GM19372 (cell line): ENCODE measurements around the gene DHX35.
"Not testable (repeated sequence)": the region's sequence is repeated elsewhere in the genome, so short reads cannot be mapped to it uniquely, and the experiment has no call there.

ENCODE experiments used
- ATAC-seq: cut with Tn5 transposase; IDR thresholded peaks from one replicate; pipeline ENCODE4 v1.9.1; 2021; ENCODE audit warnings: mild to moderate bottlenecking, low read depth, moderate library complexity; ENCODE audit not compliant: unreplicated experiment

The DHX35 gene

DNA sequence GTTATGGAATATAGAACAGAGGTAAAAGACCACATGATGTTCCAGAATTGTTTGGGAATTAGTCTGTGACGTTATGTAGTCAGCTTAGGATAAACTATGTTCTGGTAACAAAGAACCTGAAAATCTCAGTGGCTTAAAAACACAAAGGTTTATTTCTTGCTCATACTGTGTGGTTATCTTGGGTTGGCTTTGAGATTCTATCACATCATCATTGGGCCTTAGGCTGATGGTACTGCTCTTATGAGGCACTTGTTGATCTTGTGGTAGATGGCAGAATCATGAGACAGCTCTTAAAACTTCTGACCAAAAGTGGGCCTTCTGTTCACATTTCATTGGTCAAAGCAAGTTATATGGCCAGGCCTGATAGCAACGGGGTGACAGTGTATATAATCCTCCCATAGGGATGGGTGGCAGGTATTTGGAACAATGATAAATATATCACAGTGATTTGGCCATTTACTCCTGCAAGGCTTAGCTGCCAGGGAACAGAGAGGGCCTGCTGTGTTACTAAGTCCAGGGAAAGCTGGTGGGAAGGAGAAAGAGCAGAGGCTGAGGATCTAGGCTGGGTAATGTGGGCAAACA, 13.5 kb downstream of the DHX35 start:
- ATAC-seq = no peak

DNA sequence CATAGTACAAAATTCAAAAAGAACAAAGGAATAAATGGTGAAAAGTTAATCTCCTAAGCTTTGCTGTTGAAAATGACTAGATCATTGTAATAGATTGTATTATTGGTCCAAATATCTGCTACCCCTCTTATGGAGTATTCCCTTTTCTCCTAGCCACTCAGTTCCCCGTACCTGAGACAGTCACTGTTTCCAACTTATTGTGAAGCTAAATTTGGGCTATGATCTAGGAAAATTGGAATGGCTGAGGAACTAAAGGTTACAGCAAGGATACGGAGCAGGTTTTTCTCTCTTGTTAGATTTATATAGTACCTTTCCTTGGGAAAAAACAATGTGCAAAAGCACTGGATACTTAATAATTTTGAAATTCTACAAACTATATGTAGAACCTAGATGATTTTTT, 17.3 kb downstream of the DHX35 start:
- no peak for ATAC-seq

DNA sequence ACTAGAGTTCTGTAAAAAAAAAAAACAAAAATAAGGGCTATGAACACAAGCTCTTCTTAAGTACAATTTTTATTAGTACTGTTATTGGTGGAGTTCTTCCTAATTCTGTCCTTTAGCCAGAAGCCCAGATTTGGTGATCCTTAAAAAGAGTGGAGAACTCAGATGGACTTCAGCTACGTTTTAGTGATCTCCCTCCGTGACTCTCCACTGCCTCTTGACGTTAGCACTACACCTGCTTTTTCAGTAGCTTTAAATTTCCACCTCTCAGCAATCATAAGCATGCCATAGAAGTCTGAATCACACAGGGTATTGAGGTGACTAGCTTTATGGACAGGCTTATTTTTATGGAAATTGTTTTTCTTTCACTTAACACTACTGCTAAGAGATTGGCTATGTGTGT, 17.7 kb downstream of the DHX35 start:
- no peak for ATAC-seq

DNA sequence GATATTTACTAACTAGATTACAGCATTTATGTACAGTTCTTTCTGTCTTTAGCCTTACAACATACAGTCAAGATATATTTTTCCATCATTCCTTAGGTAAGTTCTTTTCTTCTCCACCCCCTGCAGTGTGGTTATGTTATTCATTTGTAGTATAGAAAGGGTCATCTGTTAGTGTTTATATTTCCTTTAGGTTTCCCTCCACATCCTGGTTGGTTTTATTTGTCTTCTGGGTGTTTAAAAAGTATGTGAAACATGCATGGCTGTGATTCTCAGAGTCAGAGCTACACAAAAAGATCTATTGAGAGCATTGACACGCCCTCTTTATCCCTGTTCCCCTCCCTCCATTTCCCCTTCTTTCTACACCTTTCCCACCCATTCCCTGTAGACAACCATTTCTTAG, 20.1 kb downstream of the DHX35 start:
- no peak for ATAC-seq

DNA sequence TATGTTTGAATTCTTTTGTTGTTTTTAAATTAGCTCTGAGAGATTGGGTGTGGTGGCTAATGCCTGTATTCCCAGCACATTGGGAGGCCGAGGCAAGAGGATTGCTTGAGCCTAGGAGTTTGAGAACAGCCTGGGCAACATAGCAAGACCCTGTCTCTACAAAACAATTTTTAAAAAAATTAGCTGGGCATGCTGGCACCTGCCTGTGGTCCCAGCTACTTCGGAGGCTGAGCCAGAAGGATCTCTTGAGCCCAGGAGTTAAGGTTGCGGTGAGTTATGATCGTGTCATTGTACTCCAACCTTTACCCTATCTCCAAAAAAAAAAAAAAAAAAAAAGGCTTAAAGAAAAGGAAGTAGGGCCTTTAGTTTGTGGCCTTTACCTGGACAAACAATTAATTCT, 22.9 kb downstream of the DHX35 start:
- no peak for ATAC-seq

DNA sequence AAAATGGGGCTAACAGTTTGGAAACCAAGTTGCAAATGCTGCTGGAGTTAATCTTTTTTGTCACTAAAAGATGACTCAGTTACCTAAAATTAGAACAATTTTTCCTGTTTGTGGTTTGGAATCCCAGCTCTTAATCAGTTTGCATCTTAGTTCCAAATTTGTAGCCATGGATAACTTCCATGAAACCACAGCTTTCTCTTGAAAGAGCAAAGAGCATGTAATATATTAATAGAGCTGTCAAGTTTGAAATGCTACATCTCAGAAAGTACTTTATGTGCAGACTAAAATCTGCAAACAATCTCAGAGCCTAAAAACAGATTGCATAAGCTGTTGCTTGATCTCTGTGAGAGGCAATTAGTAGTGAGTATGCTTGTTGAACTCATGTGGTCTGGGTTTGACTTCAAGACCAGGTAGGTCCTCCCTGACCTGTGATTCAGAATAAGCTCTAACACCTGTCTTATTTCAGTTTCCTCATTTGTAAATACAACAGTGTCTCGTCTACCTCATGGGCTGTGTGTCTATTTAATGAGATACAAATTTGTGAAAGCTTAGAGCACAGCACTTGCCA, 23.5 kb downstream of the DHX35 start:
- ATAC-seq = no peak

DNA sequence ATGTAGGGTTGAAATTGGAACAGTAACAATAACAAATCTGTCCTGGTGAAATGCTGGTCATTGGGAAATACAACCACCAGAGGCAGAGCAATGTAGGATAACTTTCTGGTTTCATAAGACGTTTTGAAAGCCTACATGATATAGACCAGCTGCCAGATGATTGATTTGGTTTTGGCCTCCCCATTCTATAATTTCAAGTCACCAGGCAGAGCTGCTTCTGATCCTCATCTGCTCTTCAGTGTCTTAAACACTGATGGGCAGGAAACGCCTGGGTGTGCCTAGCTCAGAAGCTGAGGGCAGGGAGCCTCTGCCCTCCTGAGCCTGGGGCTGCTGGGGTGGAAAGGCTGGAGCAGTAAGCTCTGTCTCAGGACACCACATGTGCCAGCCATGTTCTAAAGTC, 24.5 kb downstream of the DHX35 start:
- ATAC-seq = no peak

DNA sequence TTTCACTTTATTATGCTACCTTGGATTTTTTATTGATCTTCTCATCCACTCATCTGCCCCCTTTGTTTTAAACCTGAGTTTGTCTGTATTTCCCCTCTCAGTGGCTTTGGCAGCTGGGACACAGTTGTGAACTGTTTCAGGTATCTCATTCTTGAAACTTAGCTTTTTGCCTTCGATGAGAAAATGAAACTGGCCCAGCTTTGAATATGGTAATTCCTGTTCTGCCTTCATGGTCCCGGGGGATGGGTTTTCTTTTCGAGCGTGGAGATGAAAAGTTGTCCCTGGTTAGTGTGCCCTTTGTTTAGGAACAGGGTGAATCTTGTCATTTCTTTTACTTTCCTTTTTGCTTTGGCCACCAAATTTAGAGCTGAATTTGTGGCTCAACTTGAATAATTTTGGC, 25.6 kb downstream of the DHX35 start:
- ATAC-seq = peak; percentile 78

DNA sequence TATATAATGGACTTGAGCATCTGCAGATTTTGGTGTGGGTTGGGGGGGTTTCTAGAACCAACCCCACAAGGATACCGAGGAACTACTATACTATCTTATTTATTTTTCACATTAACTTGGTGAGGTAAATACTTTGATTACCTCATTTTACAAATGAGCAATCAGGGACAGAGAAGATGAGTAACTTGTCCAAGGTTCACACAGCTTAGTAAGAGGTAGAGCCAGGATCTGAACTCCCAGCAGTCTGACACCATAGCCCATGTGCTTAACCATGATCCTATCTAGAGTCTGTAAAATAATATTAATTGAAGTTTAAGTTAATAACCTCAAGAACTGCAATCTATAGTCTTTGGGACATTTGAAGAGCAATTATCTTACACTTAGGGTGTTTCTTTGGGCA, 28.6 kb downstream of the DHX35 start:
- ATAC-seq = no peak

DNA sequence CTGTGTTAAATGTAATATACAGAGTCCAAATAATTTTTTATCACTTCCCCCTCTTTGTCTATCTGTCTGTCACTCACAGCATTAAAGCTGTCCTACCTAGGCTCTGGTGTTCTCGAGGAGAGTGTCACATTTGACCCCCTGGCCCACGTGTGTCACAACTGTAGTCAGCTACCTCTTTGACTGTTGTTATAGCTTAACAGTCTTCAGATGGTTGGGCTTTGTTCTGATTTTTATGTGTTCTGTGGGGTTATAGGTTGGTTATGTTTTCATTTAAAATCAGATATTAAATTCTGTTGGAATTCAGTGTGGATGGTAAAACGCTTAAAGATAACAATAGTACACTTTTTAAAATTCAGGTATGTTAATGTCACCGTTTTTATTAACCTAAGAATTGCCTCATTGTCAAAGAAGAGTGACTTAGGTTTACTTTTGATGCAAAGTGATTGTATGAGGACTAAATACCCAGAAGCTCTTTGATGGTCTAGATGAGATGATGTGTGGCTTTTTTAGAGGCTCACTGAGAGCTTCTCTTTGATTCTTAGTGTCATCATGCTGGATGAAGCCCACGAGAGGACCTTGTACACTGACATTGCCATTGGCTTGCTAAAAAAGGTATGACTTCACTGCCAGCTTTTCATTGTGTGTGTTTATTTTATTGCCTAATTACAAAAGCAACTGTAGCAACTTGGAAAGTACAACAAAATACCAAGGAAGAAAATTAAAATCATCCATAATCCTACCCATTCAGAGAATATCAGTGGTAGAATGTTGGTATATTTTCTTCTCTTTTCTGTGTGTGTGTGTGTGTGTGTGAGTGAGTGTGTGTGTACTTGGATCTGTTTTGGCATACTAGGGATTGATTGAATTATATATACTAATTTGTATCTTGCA, 29.9 kb downstream of the DHX35 start:
- no peak for ATAC-seq

DNA sequence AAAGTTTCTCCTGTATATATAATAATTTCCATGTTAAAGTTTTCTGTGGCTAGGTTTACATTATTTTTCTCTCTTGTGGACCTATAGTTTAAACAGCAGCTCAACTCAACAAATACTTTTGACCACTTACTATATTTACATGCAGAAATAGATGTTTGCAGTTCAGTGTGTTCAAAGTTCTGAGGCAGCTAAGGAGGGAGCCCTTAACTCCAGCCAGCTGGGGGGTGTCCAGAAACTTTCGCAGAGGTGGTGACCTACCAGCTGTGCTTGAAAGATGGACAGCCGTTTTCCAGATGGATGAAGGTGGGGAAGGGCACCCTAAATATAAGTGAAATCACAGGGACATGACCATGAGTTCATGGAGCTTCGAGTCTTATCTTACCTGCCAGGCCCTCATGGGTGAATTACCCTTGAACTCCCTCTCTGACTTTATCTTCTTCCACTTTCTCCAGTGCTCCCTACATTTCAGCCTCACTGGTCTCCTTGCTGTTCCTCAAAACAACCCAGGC, 33.4 kb downstream of the DHX35 start:
- ATAC-seq = no peak

DNA sequence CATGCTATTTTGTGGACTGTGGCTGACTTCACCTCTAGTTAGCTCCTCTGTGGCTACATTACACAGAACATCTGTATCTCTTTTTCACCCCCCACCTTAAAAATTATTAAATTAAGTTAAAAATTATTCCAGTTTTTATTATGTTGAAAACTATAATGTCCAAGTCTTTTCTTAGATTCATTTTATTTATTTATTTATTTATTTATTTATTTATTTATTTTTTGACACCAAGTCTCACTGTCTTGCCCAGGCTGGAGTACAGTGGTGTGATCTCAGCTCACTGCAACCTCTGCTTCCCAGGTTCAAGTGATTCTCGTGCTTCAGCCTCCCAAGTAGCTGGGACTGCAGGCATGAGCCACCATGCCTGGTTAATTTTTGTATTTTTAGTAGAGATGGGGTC, 34.7 kb downstream of the DHX35 start:
- not testable (repeated sequence) for ATAC-seq

DNA sequence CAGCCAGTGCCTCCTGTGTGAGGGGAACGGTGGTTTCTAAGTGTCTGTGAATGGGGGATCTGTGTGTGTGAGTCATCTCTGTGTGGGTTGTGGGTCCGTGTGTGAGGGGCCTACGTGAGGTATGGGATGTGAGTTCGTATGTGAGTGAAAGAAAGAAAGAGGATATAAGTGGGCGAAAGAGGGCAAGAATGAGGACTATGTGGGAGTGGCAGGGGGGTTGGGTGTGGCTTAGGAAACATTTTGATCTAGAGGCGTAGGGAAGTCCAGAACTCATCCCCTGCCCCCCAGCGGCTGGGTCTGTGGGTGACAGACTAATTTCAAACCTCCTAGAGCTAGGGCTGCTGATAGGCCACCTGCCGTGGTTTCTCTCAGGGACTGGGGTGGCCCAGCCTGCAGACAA, 35.5 kb downstream of the DHX35 start:
- peak; percentile 85 for ATAC-seq

DNA sequence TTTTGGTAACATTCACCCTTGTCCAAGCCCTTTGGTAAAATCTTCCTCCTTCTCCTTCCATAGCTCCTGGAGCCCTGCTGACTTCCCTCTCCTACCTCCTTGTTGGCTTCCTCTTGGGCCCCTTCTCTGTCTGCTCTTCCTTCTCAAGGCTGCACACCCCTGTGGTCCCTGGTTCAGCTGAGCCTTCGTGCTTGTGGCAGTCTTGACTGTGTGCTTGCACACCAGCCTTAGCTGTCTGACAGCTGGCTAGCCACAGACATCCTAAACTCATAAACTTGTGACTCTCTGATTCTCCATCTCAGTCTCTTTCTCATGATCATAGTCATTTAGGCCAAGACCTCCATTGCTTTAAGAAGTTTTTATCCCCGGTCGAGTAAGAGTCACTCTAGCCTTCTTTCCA, 37.1 kb downstream of the DHX35 start:
- no peak for ATAC-seq

DNA sequence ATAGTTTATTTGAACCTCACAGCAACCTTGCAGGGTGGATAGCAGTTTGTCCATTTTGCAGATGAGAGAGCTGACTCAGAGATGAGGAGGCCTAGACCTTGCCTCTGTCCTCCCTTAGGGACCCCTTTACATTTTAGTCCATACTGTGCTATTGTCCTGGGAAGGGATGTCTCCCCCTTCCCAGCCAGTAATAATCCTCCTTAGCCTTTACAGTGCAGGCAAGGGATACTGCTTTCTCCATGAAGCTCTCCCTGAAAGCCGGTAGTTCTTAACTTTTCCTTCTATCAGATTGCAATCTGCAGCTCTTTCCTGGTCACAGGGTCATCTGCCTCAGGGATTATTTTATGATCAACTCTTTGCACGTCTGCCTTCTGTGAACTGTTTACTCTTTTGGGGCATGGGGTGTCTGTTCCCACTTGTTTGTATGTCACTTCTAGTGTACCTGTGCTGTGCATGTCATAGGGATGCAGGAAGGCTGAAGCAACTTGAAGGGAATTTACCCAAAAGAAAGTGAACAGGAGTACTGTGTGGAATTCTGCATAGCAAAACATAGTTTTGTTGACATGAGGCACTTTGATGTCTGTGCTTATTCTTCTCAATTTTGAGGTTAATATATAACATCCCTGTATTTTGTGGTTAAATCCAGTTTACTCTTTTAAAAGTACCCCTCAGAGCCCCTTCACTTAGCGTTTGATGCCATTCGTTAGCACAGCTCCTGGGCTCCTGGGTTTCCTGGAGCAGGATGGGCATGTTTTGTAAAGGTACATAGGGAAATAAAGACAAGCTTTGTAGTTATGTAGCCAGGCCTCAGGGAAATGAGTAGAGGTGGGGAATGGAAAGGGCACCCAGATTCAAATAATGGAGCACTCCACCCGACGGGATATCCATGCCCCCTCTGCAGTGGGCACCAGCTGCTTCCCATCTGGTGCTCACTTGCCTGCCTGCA, 38.1 kb downstream of the DHX35 start:
- no peak for ATAC-seq

DNA sequence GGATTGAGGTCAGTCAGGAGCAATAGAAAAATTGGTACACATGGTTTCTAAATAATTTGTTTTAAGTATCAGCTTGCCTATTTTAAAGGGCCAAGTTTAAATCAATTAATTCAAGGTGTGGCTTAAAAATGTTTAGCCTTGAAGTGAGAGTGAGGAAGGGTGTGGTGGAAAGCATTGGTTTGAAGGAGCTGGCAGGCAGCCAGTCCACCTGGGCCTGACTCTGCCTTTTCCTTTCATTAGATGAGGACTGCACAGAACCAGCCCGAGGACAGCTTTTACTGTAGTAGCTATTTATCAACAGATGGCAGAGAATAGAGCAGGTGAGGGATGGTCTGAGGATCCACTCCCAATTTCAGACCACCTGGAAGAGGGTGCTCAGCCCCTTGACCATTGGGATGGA, 42.4 kb downstream of the DHX35 start:
- ATAC-seq = no peak

DNA sequence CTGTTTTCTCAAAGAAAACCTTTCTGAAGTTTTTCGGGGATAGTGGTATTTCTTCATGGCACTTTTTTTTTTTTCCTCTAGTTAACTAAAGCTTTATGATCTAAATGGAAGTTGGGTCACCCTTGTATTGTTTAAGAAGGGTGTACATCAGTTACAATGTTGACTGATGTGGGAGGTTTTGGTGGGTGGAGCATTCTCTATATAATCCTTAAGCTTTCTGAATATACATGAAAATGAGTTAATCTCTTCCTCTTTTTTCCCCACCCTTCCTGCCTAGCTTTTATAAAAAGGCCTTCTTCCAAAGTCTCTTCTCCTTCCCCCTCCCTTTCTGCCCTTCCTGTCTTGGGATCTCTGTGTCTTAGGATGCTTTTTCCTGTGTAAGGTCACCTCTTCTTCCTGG, 47.2 kb downstream of the DHX35 start:
- ATAC-seq = no peak

DNA sequence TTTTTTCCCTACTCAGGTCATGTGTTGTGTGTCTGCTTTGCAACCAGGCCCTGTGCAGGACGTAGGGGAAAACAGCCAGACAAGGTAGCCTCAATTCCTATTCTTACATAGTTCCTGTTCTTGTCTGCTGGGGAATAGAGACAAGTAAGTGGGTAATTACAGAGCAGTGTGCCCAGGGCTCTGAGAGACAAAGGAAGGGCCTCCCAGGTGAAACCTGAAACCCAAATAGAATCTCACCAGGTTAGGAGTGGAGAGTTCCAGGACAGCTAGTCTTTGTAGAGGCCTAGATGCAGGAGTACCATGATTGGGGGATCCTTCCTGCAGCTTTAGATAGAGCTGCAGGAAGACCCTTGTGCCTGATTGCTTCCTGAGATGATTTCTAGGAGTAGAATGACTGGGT, 48.4 kb downstream of the DHX35 start:
- no peak for ATAC-seq

DNA sequence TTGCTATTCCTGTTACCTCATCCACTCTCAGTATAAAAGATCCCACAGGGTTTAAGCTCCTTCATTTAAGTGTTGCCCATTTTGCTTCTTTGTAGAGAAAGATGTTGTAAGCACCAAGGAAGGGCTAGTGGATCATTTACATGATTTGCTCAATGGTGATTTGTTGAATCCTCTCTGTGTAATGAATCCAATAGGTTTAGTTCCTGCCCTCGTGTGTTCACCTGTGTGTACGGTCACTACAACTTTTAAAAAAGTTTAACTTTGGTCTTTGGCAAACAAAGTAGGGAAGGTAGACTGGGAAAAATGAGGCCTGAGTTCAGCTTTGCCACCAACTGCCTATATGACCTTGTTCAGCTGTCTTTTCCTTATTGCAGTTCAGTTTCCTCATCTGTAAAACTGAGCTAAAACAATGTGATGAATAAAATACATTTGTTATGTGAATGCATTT, 51.5 kb downstream of the DHX35 start:
- ATAC-seq = no peak

DNA sequence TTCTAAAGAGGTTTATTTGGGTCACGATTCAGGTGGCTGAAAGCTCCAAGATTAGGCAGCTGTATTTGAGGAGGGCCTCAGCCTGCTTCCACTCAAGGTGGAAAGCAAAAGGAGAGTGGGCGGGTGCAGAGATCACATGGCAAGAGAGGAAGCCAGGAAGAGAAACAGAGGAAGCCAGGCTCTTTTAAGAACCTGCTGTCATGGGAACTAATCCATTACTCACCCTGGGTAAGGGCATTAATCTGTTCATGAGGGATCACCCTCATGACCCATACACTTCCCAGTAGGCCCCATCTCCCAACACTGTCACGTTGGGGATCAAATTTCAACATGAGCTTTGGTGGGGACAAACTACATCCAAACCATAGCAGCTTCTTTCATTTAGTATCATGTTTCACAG, 53.9 kb downstream of the DHX35 start:
- no peak for ATAC-seq

DNA sequence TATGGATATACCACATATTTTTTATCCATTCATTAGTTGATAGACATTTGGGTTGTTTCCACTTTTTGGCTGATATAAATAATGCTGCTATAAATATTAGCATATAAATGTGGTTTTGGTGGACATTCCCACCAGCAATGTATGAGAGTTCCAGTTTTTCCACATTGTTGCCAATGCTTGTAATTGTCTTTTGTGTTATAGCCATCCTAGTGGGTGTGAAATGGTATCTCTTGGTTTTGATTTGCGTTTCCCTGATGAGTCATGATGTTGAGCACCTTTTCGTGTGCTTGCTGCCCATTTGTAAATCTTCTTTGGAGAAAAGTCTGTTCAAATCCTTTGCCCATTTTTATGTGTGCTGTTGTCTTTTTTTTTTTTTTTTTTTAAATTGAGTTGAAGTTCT, 54.4 kb downstream of the DHX35 start:
- no peak for ATAC-seq
